Renal cortex interstitium (tissue), 11 donors: ENCODE measurements around the gene NCOA7. TPM values are rescaled to one million over a fixed set of nuclear protein-coding genes. Genes with fewer than 3 reads are reported as not detected.
A peak's percentile ranks its signal among the peaks of the same experiment; 100 is the strongest.
"Not testable (repeated sequence)": the region's sequence is repeated elsewhere in the genome, so short reads cannot be mapped to it uniquely, and the experiment has no call there.

Experiments used
- DNase-seq, 11 donors: peaks; one replicate each; pipeline ENCODE4 v3.0.0-alpha.2; 2013; ENCODE audit warnings: low read depth in 9 of 11, low spot score in 4 of 11; ENCODE audit errors: extremely low read depth in 1 of 11
- polyA plus RNA-seq, 3 donors: library from polyadenylated mRNA; unstranded; fragments of 120-200 nt; gene quantifications; one replicate each; pipeline ENCODE4 v1.2.1, GENCODE V29; 2013; ENCODE audit not compliant: insufficient read length in 3 of 3

Gene NCOA7
- polyA plus RNA-seq, 3 donors, result 41.2 to 55.2 (median 47.1) TPM

DNA sequence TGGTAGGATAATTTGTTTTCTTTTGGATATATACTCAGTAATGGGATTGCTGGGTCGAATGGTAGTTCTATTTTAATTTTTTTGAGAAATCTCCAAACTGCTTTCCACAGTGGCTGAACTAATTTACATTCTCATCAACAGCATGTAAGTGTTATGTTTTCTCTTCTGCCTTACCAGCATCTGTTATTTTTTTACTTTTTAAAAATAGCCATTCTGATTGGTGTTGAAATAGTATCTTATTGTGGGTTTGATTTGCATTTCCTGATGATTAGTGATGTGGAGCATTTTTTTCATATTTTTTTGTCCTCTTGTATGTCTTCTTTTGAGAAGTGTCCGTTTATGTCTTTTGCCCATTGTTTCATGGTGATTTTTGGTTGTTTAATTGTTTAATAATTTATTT, 177.7 kb downstream of the NCOA7 start:
- no peak for DNase-seq

DNA sequence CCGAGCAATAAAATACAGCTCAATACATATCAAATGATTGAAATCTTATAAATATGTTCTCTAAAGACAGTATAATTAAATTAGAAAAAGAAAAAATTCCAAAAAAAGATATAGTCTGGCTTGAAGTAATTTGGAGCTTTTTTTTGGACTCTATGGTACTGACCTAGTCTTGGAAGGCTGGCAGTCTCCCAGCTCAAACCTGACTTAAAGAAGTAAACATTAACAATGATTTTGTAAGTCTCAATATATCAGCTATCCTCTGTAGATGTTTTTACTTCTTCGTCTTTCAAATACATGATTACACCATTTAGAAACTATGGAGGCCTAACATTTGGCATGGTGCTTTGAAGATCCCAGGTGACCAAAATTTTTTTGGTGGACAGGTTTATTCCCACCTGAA, 180.0 kb downstream of the NCOA7 start:
- DNase-seq, result no peak

DNA sequence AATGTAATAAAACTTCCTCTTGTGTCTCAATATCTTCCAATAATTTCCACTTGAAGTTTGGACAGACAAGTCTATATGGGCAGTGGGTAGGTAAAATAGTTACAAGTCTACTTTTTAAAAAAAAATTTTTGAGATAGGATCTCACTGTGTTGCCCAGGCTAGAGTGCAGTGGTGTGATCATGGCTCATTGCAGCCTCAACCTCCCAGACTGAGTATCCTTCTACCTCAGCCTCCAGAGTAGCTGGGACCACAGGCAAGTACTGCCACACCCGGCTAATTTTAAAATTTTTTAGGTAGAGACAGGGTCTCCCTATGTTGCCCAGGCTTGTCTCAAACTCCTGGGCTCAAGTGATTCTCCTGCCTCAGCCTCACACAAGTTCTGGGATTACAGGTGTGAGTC, 181.7 kb downstream of the NCOA7 start:
- not testable (repeated sequence) for DNase-seq

DNA sequence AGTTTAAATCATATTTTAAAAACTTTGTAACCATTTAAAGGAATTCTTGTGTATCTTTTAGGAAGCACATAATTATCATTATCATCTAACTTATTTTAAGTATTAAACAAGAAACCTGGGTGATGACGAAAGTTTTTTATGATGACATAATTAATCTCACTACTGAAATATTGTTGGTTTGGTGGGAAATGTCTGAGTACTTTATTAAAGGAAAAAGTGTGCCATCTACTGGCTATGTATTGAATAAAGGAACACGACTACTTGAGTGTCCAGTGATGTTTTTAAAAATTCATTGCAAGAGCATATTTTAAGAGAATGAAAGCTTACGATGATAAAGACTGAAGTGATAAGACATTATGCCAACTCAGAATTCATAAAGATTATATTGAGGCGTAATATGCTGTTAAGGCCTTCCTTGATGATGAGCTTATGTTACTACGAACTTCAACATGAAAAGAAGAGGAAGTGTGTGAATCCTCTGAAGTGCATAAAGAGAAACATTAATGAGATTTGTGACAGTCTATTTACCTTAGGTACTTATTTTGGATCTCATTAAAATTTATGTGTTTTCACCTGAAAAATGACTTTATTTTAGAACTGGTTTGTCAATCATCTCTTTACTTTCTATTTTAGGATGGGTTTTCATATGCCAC, 183.6 kb downstream of the NCOA7 start:
- peak in 2 of 11 donors; percentile 30 to 55 for DNase-seq

DNA sequence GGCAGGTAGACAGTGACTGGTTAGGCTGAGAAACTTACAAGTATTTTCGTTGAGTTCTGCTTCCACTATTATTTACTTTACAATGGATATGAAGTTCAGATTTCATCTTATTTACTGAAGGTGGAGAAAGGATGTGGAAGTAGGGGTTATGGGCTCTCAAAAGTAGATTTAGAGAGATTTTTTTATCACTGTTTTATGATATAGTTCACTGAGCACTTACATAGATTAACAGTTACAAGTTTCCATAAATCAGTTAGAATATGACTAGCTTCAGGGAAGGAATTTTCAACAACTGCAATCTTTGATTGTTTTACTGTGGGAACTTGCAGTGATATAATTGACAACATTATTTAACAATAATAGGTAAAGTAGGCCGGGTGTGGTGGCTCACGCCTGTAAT, 188.3 kb downstream of the NCOA7 start:
- DNase-seq, result no peak

Other genes starting within 250 kb of the NCOA7 start
- 1 to 10 TPM; 7.0 to 7.6 (median 7.3) TPM for gene HEY2, start 41.3 kb upstream of the NCOA7 start, polyA plus RNA-seq
- 10 to 100 TPM; 32.4 to 37.1 (median 35.6) TPM for gene HINT3, start 165.8 kb downstream of the NCOA7 start, polyA plus RNA-seq
- 10 to 100 TPM; 26.3 to 30.5 (median 28.9) TPM for gene TRMT11, start 195.6 kb downstream of the NCOA7 start, polyA plus RNA-seq